GM23248 (cell line): Measurements from ENCODE around the gene SEMA3B.

ENCODE experiments used
- EZH2 ChIP-seq: fragments of 200-600 bp; sonication (generic); IDR thresholded peaks from 2 replicates; pipeline ENCODE4 v1.6.1; 2018; ENCODE audit warnings: antibody characterized with exemption, mild to moderate bottlenecking; ENCODE audit not compliant: insufficient read depth, poor library complexity, severe bottlenecking
- EZH2phosphoT487 ChIP-seq: fragments of 200-600 bp; sonication (generic); IDR thresholded peaks from 2 replicates; pipeline ENCODE4 v1.6.1; 2018; ENCODE audit warnings: antibody characterized with exemption, moderate library complexity, mild to moderate bottlenecking, low read depth; ENCODE audit not compliant: insufficient read depth

GRCh38 chr3:50245831-50246516 is 23.0 kb upstream of the SEMA3B start:
- TF ChIP-seq EZH2phosphoT487 (no peak), EZH2 (no peak)
